Erythroblast (primary cell): Measurements from ENCODE around the gene TNFRSF18.

ENCODE experiments used
- GATA1 ChIP-seq: IDR thresholded peaks from 2 replicates; pipeline ENCODE4 v1.6.1; 2011; ENCODE audit warnings: low read depth, mild to moderate bottlenecking, control low read depth, low read length, moderate library complexity
- POLR2A ChIP-seq: IDR thresholded peaks from 2 replicates; pipeline ENCODE4 v1.6.1; 2011; ENCODE audit warnings: mild to moderate bottlenecking, low read length

GRCh38 chr1:1207571-1207892, 1.1 kb upstream of the TNFRSF18 start:
- TF ChIP-seq POLR2A (no peak), GATA1 (no peak)
